Esophagus squamous epithelium (tissue), 5 donors: Measurements from ENCODE around the gene SLC1A6. TPM values are rescaled to one million over a fixed set of nuclear protein-coding genes. Genes with fewer than 3 reads are reported as not detected.

Experiments
- DNase-seq: peaks from one replicate; lab custom pipeline; 2025; lab: John Stamatoyannopoulos, UW
- H3K27ac ChIP-seq, 4 donors: fragments of 200-600 bp; sonication (generic); one replicate each; pipeline ENCODE4 v1.5.1; 2016 to 2019; ENCODE audit warnings: mild to moderate bottlenecking in 1 of 4
- H3K27me3 ChIP-seq, 4 donors: fragments of 200-600 bp; sonication (generic); 1 replicate in 3 of 4; 2 replicates in 1 of 4; pipeline versions ENCODE4 v1.5.1 to v1.6.0; 2017 to 2021; ENCODE audit warnings: antibody characterized with exemption in 1 of 4
- H3K36me3 ChIP-seq, 3 donors: fragments of 200-600 bp; sonication (generic); one replicate each; pipeline ENCODE4 v1.5.1; 2016 to 2019
- H3K4me1 ChIP-seq, 3 donors: fragments of 200-600 bp; sonication (generic); one replicate each; pipeline ENCODE4 v1.5.1; 2017 to 2019
- H3K4me3 ChIP-seq, 4 donors: fragments of 200-600 bp; sonication (generic); 1 replicate in 3 of 4; 2 replicates in 1 of 4; pipeline ENCODE4 v1.5.1; 2016 to 2019; ENCODE audit warnings: mild to moderate bottlenecking in 2 of 4, moderate library complexity in 1 of 4
- H3K9me3 ChIP-seq, 3 donors: fragments of 200-600 bp; sonication (generic); one replicate each; pipeline ENCODE4 v1.5.1; 2016 to 2019
- POLR2A ChIP-seq, 4 donors: fragments of 450-650 bp; IDR thresholded peaks; one replicate each; pipeline ENCODE4 v1.6.1; 2017; ENCODE audit warnings: antibody characterized with exemption in 4 of 4, mild to moderate bottlenecking in 4 of 4, moderate library complexity in 3 of 4
- WGBS, 2 donors: methylation state at CpG; one replicate each; pipeline ENCODE4 v1.1.5; 2018; 5-methylcytosine and 5-hydroxymethylcytosine counted together
- intact Hi-C: fragments of 100-400 bp; cut with DNase I; formaldehyde crosslinking; loops from one replicate; pipeline ENCODE4 v1.15.0; 2022
- total RNA-seq, 4 donors: library from RNA; depleted of rRNA; stranded (reverse); fragments of >200 nt; gene quantifications; one replicate each; pipeline ENCODE4 v1.1.0, GENCODE V29; 2016
- TF ChIP-seq, protein P1 (sequence below), 6 experiments: fragments of 450-650 bp in 4 of 6; fragments of 200-600 bp in 2 of 6; sonication (generic) in 2 of 6; IDR thresholded peaks; one replicate each; pipeline ENCODE4 v1.5.1; 2016 to 2019; ENCODE audit warnings: antibody characterized with exemption in 6 of 6, mild to moderate bottlenecking in 4 of 6, moderate library complexity in 4 of 6
- donor health status: DM: yes; HTN: yes; CAD: no.

Gene SLC1A6
- total RNA-seq, 4 donors from 2014 or later, result not detected

DNA sequence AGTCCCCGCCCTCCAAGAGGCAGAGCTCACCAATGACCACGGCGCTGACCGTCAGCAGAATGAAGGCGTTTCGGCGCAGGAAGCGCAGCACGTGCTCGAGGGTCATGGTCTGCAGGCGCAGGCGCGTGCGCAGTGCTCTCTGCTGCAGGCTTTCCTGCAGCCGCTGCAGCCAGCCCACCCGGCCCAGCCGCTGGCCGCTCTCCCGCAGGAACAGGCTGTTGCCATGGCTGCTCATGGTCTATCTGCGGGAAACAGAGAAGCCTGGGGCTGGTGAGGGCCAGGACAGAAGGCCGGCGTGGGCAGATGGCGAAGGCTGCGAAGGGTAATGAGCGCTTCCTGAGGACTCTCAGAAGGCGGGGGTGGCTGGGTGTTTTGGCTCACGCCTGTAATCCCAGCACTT lies 7.0 kb downstream of the SLC1A6 start:
- DNase-seq, result no peak
- no peaks in the 10 kb centered on the region for H3K36me3 ChIP-seq
- no peak overlapping the region for H3K4me3 ChIP-seq
- intact Hi-C loops, result no loop called here
- TF ChIP-seq, protein P1, sequence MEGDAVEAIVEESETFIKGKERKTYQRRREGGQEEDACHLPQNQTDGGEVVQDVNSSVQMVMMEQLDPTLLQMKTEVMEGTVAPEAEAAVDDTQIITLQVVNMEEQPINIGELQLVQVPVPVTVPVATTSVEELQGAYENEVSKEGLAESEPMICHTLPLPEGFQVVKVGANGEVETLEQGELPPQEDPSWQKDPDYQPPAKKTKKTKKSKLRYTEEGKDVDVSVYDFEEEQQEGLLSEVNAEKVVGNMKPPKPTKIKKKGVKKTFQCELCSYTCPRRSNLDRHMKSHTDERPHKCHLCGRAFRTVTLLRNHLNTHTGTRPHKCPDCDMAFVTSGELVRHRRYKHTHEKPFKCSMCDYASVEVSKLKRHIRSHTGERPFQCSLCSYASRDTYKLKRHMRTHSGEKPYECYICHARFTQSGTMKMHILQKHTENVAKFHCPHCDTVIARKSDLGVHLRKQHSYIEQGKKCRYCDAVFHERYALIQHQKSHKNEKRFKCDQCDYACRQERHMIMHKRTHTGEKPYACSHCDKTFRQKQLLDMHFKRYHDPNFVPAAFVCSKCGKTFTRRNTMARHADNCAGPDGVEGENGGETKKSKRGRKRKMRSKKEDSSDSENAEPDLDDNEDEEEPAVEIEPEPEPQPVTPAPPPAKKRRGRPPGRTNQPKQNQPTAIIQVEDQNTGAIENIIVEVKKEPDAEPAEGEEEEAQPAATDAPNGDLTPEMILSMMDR (IDR thresholded peaks at IDR 0.05), result no peak
- TF ChIP-seq POLR2A (IDR thresholded peaks at IDR 0.05), result no peak
- peaks cover 0 to 38% (median 0%) of the 10 kb centered on the region in 4 donors for H3K27me3 ChIP-seq
- 82 to 83% methylated on average over 11 to 16 of the region's 27 CpGs for WGBS, 2 donors
- H3K4me1 ChIP-seq, result no peaks in the 10 kb centered on the region
- H3K27ac ChIP-seq, result no peak overlapping the region
- H3K9me3 ChIP-seq, result no peaks in the 10 kb centered on the region

DNA sequence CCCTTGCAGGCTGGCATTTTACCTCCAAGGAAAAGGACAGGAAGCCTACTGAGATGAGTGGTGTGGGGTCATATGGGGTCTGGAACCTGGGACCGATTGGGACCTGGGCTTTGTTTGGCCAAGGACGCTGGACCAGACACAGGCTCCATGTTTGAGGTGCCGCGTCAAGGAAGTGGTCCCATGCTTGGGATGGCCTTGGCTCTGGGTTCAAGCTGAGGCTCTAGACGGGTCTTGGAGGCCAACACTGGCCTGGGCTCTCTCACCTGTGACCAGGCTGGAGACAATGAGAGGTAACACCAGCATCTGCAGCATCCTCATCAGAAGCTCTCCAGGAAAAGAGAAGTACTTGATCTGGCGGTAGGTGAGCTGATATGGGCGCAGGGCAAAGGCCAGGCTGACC lies 8.2 kb downstream of the SLC1A6 start:
- no peaks in the 10 kb centered on the region for H3K36me3 ChIP-seq
- DNase-seq, result no peak
- TF ChIP-seq, protein P1 (IDR thresholded peaks at IDR 0.05), result no peak
- TF ChIP-seq POLR2A (IDR thresholded peaks at IDR 0.05), result no peak
- 92 to 97% methylated on average over 3 to 5 of the region's 7 CpGs for WGBS, 2 donors
- H3K4me3 ChIP-seq, result no peak overlapping the region
- intact Hi-C loops, result no loop called here
- peaks cover 0 to 26% (median 0%) of the 10 kb centered on the region in 4 donors for H3K27me3 ChIP-seq
- no peaks in the 10 kb centered on the region for H3K9me3 ChIP-seq
- H3K27ac ChIP-seq, result no peak overlapping the region
- no peaks in the 10 kb centered on the region for H3K4me1 ChIP-seq

GRCh38 chr19:14968247-14968646 lies 11.4 kb downstream of the SLC1A6 start:
- DNase-seq, result no peak
- H3K4me1 ChIP-seq, result no peaks in the 10 kb centered on the region
- no peaks in the 10 kb centered on the region for H3K9me3 ChIP-seq
- H3K27me3 ChIP-seq, result peaks cover 0 to 14% (median 0%) of the 10 kb centered on the region in 4 donors
- WGBS, 2 donors, result 89 to 94% methylated on average over 11 to 12 of the region's 14 CpGs
- intact Hi-C loops, result no loop called here
- H3K4me3 ChIP-seq, result no peak overlapping the region
- no peak for TF ChIP-seq POLR2A (IDR thresholded peaks at IDR 0.05)
- TF ChIP-seq, protein P1 (IDR thresholded peaks at IDR 0.05), result no peak
- H3K36me3 ChIP-seq, result no peaks in the 10 kb centered on the region
- H3K27ac ChIP-seq, result no peak overlapping the region

DNA sequence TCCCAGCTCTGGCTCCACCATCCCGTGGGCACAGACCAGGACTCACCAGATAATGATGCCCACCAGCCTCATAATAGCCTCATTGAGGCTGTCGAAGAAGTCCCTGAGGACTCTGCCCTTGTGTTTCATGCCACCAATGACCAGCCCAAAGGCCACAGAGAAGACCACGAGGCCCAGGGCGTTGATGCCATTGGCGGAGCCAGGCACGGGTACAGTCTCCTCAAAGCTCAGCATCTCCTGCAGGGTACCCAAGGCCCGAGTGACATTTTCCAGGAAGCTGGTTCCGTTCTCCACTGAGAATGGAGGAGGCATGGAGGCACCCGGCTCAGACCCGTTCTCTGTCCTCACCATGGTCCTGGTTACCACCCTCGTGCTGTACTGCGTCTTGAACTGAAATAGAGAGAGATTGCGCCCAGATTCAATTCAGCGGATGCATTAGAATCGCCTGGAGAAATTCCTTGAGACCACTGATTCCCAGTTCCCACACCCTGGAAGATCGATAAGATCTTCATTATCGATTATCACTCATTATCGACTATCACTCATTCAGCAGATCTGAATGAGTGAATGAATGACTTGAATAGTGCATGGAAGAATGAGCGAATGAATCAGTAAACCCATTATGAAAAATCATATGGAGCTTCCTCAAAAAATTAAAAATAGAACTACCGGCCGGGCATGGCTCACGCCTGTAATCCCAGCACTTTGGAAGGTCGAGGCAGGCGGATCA lies 17.5 kb downstream of the SLC1A6 start:
- Histone ChIP-seq H3K4me3 (no peak overlapping the region), H3K9me3 (peaks cover 0 to 45% (median 22%) of the 10 kb centered on the region in 3 donors), H3K4me1 (no peaks in the 10 kb centered on the region), H3K27me3 (peaks cover 0 to 2% (median 0%) of the 10 kb centered on the region in 4 donors), H3K36me3 (no peaks in the 10 kb centered on the region), H3K27ac (no peak overlapping the region)
- intact Hi-C loops, result no loop called here
- no peak for DNase-seq
- WGBS, 2 donors, result 86 to 90% methylated on average over 18 to 20 of the region's 24 CpGs
- TF ChIP-seq, protein P1 (IDR thresholded peaks at IDR 0.05), result no peak
- TF ChIP-seq POLR2A (IDR thresholded peaks at IDR 0.05), result no peak

GRCh38 chr19:14959263-14959662 lies 20.4 kb downstream of the SLC1A6 start:
- H3K4me1 ChIP-seq, result no peaks in the 10 kb centered on the region
- no peak overlapping the region for H3K27ac ChIP-seq
- no peak overlapping the region for H3K4me3 ChIP-seq
- TF ChIP-seq, protein P1 (IDR thresholded peaks at IDR 0.05), result no peak
- no peak for TF ChIP-seq POLR2A (IDR thresholded peaks at IDR 0.05)
- H3K9me3 ChIP-seq, result peaks cover 0 to 48% (median 22%) of the 10 kb centered on the region in 3 donors
- no peak for DNase-seq
- H3K36me3 ChIP-seq, result no peaks in the 10 kb centered on the region
- peaks cover 0 to 7% (median 0%) of the 10 kb centered on the region in 4 donors for H3K27me3 ChIP-seq
- intact Hi-C loops, result no loop called here
- 81 to 84% methylated on average over 1 of the region's 1 CpG for WGBS, 2 donors
